Endodermal cell (in vitro differentiated cells): Measurements from ENCODE around the gene RNF181. TPM values are rescaled to one million over a fixed set of nuclear protein-coding genes. Genes with fewer than 3 reads are reported as not detected.
"Not testable (repeated sequence)": the region's sequence is repeated elsewhere in the genome, so short reads cannot be mapped to it uniquely, and the experiment has no call there.

Experiments used
- DNase-seq: peaks from one replicate; pipeline ENCODE4 v3.0.0-alpha.2; 2017
- H3K27ac ChIP-seq: 2 replicates; pipeline ENCODE4 v1.5.1; 2013; ENCODE audit warnings: mild to moderate bottlenecking, low read depth, low read length, moderate library complexity
- H3K27me3 ChIP-seq: 2 replicates; pipeline ENCODE4 v1.6.1; 2013; ENCODE audit warnings: mild to moderate bottlenecking, low read length, moderate library complexity; ENCODE audit not compliant: insufficient read depth, control insufficient read depth, poor library complexity, severe bottlenecking
- H3K36me3 ChIP-seq: 2 replicates; pipeline ENCODE4 v1.7.0; 2013; ENCODE audit warnings: mild to moderate bottlenecking, low read length, moderate library complexity; ENCODE audit not compliant: control insufficient read depth, insufficient read depth
- H3K4me1 ChIP-seq: one replicate; pipeline ENCODE4 v1.7.0; 2013; ENCODE audit warnings: low read length; ENCODE audit not compliant: control insufficient read depth, insufficient read depth
- H3K4me3 ChIP-seq: 2 replicates; pipeline ENCODE4 v1.5.1; 2013; ENCODE audit warnings: mild to moderate bottlenecking, low read length, moderate library complexity
- H3K9ac ChIP-seq: 2 replicates; pipeline ENCODE4 v1.6.1; 2013; ENCODE audit warnings: mild to moderate bottlenecking, low read length, moderate library complexity; ENCODE audit not compliant: poor library complexity, severe bottlenecking; ENCODE audit errors: extremely low read depth
- H3K9me3 ChIP-seq: 2 replicates; pipeline ENCODE4 v1.6.1; 2013; ENCODE audit warnings: mild to moderate bottlenecking, low read length, moderate library complexity; ENCODE audit not compliant: control insufficient read depth
- H3K27ac Mint-ChIP-seq: 2 replicates; pipeline ENCODE4 v1.8.0; 2020; ENCODE audit warnings: mixed read lengths
- H3K27me3 Mint-ChIP-seq: 2 replicates; pipeline ENCODE4 v1.8.0; 2021; ENCODE audit warnings: mild to moderate bottlenecking, mixed read lengths; ENCODE audit not compliant: insufficient read depth
- H3K36me3 Mint-ChIP-seq: 2 replicates; pipeline ENCODE4 v1.8.0; 2020; ENCODE audit warnings: low read depth, mixed read lengths
- H3K4me1 Mint-ChIP-seq: 2 replicates; pipeline ENCODE4 v1.8.0; 2020; ENCODE audit warnings: mixed read lengths
- H3K4me3 Mint-ChIP-seq: 2 replicates; pipeline ENCODE4 v1.8.0; 2020; ENCODE audit warnings: mild to moderate bottlenecking, moderate library complexity, mixed read lengths
- H3K9me3 Mint-ChIP-seq: 2 replicates; pipeline ENCODE4 v1.8.0; 2020; ENCODE audit warnings: mild to moderate bottlenecking, mixed read lengths
- WGBS, 2 experiments: methylation state at CpG; one replicate each; pipeline versions ENCODE4 v1.1.5 to v1.1.7; 2013; ENCODE audit warnings: missing lambda C conversion rate in 2 of 2, mixed read lengths in 1 of 2; ENCODE audit not compliant: insufficient coverage in 1 of 2, insufficient read length in 1 of 2; 5-methylcytosine and 5-hydroxymethylcytosine counted together
- total RNA-seq, 2 donors: library from RNA; stranded (reverse); fragmentation: NEBNext Ultra II Directional in 1 of 2; extraction: Animal tissue kit (Norgen Biotek cat#: 25700) in 1 of 2; gene quantifications; 2 replicates in 1 of 2; 3 replicates in 1 of 2; pipeline ENCODE4 v1.2.1, GENCODE V29; 2021
- TF ChIP-seq, protein P1 (sequence below): fragments of 200-600 bp; sonication (generic); conservative IDR thresholded peaks from 2 replicates; pipeline ENCODE4 v1.5.0; 2021; ENCODE audit warnings: antibody characterized with exemption, mild to moderate bottlenecking

Gene RNF181
- total RNA-seq, 2 donors from 2014 or later = 113 to 118 TPM

DNA sequence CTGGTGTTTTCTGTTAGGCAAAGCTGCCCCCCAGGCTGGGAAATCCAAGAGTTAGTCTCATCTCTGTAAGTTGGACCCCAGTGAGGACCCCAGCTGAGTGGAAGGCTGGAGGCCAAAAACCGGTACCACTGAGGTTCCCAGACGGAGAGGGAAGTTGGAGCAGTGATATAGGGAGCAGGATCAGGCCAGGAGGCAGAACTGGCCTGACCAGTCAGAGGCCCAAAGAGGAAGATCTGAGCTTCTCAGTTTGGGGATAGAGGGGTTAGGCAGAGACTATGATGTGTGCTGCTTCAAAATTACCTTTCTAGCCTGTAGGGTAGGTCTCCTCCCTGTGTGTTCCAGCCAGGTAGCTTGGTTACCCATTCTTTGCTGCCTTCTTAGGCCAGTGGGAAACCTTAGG, 4.6 kb upstream of the RNF181 start:
- Mint-ChIP-seq H3K36me3 (no peaks in the 10 kb centered on the region), H3K4me3 (no peak overlapping the region), H3K4me1 (peaks cover 27% of the 10 kb centered on the region), H3K27ac (peak overlapping the region; percentile 89), H3K9me3 (no peaks in the 10 kb centered on the region), H3K27me3 (no peaks in the 10 kb centered on the region)
- Histone ChIP-seq H3K9me3 (no peaks in the 10 kb centered on the region), H3K4me3 (no peak overlapping the region), H3K36me3 (peaks cover 5% of the 10 kb centered on the region), H3K27ac (no peak overlapping the region), H3K27me3 (no peaks in the 10 kb centered on the region), H3K4me1 (peaks cover 3% of the 10 kb centered on the region), H3K9ac (no peak overlapping the region)
- TF ChIP-seq, protein P1, sequence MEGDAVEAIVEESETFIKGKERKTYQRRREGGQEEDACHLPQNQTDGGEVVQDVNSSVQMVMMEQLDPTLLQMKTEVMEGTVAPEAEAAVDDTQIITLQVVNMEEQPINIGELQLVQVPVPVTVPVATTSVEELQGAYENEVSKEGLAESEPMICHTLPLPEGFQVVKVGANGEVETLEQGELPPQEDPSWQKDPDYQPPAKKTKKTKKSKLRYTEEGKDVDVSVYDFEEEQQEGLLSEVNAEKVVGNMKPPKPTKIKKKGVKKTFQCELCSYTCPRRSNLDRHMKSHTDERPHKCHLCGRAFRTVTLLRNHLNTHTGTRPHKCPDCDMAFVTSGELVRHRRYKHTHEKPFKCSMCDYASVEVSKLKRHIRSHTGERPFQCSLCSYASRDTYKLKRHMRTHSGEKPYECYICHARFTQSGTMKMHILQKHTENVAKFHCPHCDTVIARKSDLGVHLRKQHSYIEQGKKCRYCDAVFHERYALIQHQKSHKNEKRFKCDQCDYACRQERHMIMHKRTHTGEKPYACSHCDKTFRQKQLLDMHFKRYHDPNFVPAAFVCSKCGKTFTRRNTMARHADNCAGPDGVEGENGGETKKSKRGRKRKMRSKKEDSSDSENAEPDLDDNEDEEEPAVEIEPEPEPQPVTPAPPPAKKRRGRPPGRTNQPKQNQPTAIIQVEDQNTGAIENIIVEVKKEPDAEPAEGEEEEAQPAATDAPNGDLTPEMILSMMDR = no peak
- DNase-seq = no peak
- WGBS, 2 experiments = 94% methylated on average over 2 of the region's 2 CpGs

DNA sequence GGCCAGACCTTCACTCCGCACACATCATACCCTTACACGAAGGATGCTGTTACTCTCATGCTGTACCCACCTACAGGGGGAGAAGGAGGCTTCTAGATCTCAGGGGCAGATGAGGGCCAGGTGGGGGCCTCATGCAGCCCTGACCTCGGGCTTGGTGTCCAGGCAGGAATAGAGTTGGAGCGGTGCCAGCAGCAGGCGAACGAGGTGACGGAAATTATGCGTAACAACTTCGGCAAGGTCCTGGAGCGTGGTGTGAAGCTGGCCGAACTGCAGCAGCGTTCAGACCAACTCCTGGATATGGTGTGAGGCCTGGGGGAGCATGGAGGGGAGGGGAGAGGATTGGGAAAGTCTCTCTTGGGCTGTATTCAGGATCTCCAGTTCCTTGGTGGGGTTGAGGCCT, 4.0 kb upstream of the RNF181 start:
- Histone ChIP-seq H3K9me3 (no peaks in the 10 kb centered on the region), H3K27ac (no peak overlapping the region), H3K4me3 (no peak overlapping the region), H3K4me1 (peaks cover 3% of the 10 kb centered on the region), H3K27me3 (no peaks in the 10 kb centered on the region), H3K9ac (no peak overlapping the region), H3K36me3 (peaks cover 6% of the 10 kb centered on the region)
- no peaks in the 10 kb centered on the region for H3K9me3 Mint-ChIP-seq
- no peaks in the 10 kb centered on the region for H3K27me3 Mint-ChIP-seq
- H3K4me1 Mint-ChIP-seq = peaks cover 29% of the 10 kb centered on the region
- H3K36me3 Mint-ChIP-seq = peaks cover under 1% of the 10 kb centered on the region
- H3K4me3 Mint-ChIP-seq = no peak overlapping the region
- WGBS, 2 experiments = 89 to 90% methylated on average over 12 of the region's 12 CpGs
- TF ChIP-seq, protein P1 = no peak
- H3K27ac Mint-ChIP-seq = no peak overlapping the region
- DNase-seq = no peak

DNA sequence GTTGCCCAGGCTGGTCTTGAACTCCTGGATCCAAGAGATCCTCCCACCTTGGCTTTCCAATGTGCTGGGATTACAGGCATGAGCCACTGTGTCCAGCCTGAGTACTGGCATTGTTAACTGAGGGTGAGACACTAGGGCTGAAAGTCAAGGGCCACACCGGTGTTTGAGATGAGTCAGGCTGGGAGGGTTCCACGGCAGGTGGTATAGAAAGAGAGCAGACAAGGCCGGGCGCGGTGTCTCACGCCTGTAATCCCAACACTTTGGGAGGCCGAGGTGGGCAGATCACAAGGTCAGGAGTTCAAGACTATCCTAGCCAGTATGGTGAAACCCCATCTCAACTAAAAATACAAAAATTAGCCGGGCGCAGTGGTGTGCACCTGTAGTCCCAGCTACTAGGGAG, 3.2 kb upstream of the RNF181 start:
- not testable (repeated sequence) for H3K9me3 Mint-ChIP-seq, H3K36me3 Mint-ChIP-seq, H3K9me3 ChIP-seq, H3K9ac ChIP-seq, H3K4me3 Mint-ChIP-seq, H3K4me3 ChIP-seq, H3K27ac ChIP-seq, DNase-seq, H3K27me3 ChIP-seq, H3K4me1 ChIP-seq, H3K27ac Mint-ChIP-seq, H3K27me3 Mint-ChIP-seq
- H3K4me1 Mint-ChIP-seq = peaks cover 33% of the 10 kb centered on the region
- WGBS, 2 experiments = 94% methylated on average over 5 to 9 of the region's 9 CpGs
- peaks cover 13% of the 10 kb centered on the region for H3K36me3 ChIP-seq

DNA sequence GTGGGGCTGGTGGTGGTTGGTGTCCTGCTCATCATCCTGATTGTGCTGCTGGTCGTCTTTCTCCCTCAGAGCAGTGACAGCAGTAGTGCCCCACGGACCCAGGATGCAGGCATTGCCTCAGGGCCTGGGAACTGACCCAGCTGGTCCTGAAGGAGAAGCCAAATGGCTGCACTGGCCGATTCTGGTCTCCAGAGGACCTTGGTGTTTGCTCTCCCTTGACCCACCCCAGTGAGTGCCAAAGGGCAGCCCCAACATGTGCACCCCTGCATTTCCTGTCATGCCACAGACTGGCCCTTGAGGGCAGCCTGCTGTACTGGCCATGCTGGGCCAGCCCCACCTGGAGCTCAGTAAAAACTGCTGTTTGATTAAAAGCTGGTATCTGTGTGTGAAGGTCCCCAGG, 2.5 kb upstream of the RNF181 start:
- WGBS, 2 experiments = 67 to 83% methylated on average over 2 to 3 of the region's 3 CpGs
- Histone ChIP-seq H3K4me3 (no peak overlapping the region), H3K27me3 (no peaks in the 10 kb centered on the region), H3K4me1 (peaks cover 4% of the 10 kb centered on the region), H3K9ac (no peak overlapping the region), H3K27ac (no peak overlapping the region), H3K36me3 (peaks cover 20% of the 10 kb centered on the region), H3K9me3 (no peaks in the 10 kb centered on the region)
- Mint-ChIP-seq H3K4me3 (no peak overlapping the region), H3K36me3 (peaks cover 12% of the 10 kb centered on the region), H3K27me3 (no peaks in the 10 kb centered on the region), H3K4me1 (peaks cover 31% of the 10 kb centered on the region), H3K27ac (no peak overlapping the region), H3K9me3 (no peaks in the 10 kb centered on the region)
- TF ChIP-seq, protein P1 = no peak
- no peak for DNase-seq
